GM18873 (cell line): ENCODE data around the gene SPOPL.

ENCODE experiments used
- ATAC-seq: cut with Tn5 transposase; IDR thresholded peaks from one replicate; pipeline ENCODE4 v1.9.1; 2021; ENCODE audit warnings: mild to moderate bottlenecking, moderate library complexity, moderate number of reproducible peaks; ENCODE audit not compliant: unreplicated experiment, low FRiP score

SPOPL gene

DNA sequence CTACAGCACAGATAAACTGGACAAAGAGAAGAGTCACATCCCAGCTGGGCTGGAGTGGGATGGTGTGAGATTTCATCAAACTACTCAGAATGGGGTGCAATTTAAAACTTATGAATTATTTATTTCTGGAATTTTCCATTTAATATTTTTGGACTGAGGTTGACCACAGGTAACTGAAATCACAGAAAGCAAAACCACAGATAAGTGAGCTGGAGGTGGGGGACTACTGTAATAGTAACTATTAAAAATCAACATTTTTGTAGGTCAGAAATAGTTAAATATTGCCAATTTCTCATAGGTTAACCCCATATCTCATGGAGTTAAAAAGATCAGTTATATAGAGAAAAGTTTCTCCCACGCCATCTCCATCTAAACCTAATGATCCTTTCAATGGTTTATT lies 88.1 kb downstream of the SPOPL start:
- no peak for ATAC-seq

DNA sequence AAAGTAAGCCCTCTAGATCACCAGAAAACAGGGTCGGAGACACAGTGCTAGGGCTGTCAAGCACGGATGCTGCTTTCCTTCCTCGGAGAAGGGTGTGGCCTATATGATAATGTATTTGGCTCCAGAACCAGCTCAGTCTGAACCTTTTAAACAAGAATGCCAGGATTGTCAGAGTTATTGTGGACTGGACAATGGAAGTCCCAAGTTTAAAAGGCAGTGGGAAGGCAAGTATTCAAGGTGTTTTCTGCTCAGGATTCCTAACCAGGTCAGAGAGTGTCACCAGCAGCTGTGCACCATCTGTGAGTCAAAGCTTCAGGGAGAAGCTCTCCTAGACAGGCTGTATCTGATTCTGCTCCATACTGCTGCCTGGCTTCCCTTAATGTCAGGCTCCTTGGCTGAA lies 94.8 kb downstream of the SPOPL start:
- no peak for ATAC-seq

DNA sequence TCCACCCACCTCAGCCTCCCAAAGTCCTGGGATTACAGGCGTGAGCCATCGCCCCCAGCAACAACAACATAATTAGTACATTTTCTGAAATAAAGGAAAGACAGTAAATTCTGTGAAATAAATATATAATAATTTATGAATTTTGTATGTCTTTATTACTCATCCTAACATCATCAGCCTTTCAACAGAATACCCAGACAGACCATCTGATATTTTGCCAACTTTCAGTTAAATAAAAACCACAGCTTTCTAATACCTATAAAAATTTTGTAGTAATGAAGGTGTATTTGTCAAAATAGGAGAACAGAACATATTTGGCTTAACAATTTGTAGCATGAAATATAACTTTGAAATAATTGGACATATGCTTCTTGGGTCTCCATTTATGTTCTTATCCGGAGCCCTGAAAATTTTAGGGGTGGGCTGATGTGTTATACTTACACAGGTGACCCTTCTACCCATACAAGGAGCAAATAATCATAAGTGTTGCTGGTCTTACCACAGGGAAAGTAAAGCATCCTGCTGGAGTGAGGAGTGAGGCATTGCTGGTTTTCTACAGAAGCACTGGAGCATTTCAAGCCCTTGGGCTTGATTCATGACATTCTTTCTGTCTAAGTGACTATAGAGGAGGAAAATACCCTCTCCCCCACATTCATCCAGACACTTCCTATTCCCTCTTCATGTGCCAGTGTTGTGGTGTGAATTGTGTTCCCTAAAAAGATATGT lies 99.3 kb downstream of the SPOPL start:
- ATAC-seq, result no peak

DNA sequence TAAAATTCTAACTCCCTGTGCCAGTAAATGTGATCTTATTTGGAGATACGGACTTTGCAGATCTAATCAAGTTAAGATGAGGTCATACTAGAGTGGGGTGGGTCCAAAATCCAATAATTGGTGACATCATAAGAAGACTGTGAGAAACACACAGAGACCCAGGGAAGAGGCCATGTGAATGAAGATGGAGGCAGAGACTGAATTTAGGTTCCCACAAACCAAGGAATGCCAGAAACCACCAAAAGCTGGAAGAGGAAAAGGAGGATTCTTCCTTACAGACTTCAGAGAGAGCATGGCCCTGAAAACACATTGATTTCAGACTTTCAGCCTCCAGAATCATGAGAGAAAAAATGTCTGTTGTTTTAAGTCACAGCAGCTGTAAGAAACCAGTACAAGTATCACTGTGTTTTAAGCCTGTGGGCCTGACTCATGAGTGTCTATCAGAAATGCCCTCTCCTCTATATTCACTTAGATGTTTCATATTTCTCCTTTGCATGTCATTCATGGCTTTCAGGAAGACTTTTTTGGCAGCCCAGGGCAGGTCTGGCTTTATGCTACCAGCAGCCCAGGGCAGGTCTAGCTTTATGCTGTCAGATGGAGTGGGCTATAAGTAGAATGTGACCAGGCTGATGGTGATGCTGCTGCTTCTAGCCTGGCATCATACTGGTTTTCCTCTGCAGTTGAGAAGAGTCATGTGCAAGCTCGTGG lies 100.0 kb downstream of the SPOPL start:
- no peak for ATAC-seq

DNA sequence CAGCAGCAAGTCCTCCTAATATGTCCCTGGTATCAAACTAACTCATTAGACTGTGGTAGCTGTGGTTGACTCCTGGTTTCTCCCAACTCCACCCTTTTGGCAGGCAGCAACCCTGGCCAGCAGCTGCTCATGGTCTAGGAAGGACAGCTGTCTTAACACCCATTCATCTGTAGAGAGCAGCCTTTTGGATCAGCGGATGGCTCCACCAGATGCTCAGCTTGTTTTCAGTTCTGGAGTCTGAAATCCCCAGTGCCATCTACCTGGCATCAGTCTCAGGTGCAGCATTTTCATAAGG lies 100.5 kb downstream of the SPOPL start:
- ATAC-seq, result no peak

DNA sequence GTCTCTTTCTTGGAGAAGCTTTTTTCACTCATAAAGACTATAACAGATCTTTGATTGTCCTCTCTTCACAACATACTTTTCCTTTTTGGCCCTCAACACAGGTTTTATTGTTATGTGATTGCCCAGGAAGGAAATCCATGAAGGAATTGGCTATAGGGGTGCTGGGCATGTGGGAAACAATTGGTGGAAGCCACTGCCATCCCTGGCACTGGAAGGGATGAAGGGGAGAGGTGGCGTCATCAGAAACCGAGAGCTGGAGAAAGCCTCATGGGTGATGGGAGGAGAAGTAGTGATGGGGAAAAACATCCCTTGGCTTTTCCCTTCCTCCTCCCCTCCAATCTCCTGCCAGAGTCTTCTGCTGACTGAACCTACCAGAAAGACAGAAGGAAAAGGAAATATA lies 106.2 kb downstream of the SPOPL start:
- no peak for ATAC-seq

DNA sequence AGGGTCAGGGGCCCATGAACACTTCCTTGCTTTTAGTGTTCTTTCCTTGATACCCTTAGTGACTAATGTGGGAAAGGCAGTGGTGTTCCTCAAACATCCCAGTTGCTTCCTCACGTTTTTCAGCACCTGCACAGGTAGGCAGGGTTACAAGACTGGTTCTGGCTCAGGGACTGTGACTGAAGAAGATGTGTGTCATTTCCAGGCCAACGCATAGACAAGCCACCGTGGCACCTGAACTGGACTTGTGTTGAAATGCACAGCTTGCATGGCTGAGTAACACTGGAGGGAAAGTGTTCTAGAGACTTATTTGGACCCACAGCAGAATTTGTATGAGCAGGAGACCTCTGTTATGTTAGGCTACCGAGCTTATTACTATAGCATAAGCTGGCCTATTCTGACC lies 107.9 kb downstream of the SPOPL start:
- ATAC-seq, result no peak

DNA sequence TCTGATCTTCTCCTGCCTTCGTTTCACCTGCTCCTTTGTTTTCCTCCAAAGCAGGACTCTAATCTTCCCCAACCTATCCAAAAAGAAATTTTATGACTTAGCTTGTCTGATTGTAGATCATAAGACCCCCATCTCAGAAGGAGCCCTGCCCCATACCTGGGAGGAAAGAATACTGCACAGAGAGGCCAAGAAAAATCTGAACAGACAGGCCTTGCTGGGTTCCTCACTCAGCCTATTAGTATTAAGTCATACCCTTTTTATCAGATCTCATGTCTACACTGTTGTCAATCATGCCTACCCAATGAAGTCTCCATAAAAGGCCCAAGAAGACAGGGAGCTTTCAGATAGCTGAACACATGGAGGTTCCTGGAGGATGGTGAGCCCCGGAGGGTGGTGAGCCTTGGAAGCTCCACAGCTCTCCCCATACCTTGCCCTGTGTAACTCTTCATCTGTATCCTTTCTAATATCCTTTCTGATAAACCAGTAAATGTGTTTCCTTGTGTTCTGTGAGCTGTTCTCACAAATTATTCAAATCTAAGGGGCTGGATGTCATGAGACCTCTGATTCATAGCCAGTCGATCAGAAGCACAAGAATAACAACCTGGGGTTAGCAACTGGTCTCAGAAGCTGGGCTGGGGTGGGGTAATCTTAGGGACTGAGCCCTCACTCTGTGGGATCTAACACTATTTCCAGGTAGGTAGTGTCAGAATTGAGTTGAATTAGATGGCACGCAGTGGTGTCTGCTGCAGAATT lies 108.8 kb downstream of the SPOPL start:
- no peak for ATAC-seq

DNA sequence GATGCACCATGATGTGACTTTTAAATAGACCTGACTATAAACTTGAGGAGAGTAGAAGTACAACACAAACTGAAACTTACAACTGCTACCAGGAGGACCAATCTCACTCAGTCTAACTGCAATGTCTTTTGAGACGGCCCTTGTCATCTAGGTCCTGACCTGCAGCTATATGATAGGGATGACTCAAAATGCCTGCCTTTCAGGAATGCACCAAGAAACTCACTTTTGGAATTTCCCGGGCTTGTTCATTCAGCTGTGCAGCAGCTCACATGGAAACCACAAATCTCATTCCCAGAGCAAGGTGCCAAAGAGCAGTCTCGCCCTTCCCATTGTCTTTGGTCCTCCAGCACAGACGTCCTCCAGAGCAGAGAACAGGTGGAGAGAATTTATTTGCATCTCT lies 113.7 kb downstream of the SPOPL start:
- no peak for ATAC-seq

DNA sequence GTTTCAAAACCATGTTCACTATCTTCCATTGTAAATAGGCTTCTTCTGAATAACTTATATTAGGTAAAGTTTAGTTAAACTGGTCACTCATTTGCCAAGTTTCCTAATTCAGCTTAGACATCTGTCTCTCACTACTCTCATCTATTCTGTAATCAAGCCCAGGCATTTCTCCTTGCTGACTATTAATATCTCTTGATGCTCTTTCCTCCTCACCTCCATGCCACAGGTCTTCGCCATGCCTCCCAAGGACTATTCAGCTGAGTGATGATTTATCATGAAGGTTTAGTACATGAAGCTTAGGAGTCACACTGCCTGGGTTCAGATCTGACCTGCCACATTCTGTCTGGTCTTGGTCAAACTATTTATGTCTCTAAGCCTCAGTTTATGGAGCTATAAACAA lies 115.5 kb downstream of the SPOPL start:
- ATAC-seq, result no peak

DNA sequence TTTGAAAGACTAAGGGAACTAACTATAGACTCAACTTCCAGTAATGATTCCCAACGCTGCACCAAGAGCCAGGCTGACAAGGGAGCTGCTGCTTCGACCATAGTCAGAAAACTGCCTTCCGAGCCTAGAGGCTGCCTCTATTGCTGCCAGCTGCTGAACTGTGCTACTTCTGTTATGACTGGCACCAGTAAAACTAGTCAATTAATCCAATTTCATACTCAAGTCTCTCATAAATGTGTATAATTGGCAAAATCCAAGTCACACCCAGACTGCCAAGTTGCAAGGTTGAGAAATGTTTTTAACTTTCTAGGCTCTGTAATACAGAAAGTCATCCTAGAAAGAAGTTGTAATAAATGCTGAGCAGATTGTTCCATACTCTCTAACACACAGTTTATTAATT lies 117.4 kb downstream of the SPOPL start:
- no peak for ATAC-seq

DNA sequence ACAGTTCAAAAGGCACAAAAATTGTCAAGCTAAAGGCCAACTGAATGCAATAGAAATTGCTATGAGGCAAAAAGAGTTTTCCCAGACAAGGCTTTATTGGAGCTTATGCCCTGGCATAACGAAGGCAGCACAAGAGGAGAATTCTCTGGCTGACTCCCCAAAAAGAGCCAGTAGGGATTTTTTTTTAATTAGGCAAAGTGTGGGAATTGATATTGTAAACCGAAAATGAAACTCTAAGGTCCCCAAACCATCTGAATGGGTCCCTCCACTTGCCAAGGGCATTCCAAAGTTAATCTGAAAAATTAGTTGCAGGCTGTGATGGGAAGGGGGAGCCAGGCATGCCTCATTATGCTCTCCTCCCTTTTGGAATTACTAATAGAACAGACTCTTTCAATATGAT lies 118.9 kb downstream of the SPOPL start:
- ATAC-seq, result no peak

DNA sequence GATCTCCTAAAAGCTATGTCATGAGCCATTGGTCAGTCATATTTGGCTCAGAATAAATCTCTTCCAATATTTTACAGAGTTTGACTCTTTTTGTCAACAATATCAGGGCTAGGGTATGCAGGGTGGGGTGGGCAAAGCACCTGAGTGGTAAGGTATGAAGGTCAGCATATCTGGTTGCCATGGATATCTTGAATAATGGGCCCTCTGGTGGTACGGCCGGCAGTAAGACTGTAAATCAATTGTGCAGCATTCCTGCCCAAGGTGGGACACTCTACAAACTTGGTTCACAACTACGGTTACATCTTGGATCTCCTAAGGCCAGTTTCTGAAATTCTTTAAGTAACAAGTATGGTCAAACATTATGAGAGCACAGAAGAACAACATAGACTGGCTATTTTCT lies 119.6 kb downstream of the SPOPL start:
- no peak for ATAC-seq

DNA sequence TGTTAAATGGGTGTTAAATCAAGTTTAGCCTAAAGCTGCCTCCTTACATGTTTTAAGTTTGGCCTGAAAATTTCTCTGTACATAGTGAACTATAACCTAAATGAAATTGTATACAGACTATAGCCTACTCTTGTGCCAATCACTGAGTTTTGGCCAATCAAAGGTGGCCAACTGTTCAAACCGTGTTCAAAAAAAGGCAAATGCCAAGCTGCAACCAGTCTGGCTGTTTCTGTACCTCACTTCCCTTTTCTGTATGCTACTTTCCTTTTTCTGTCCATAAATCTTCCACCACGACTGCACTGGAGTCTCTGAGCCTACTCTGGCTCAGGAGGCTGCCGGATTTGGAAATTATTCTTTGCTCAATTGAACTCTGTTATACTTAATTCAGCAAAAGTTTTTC lies 121.0 kb downstream of the SPOPL start:
- ATAC-seq, result no peak
